Neutrophil (primary cell): ENCODE measurements around the gene EPS8.

Experiments
- H3K27ac ChIP-seq: fragments of 200-600 bp; sonication (generic); 2 replicates; pipeline ENCODE4 v1.5.1; 2016; ENCODE audit warnings: mild to moderate bottlenecking, moderate library complexity
- H3K27me3 ChIP-seq: fragments of 200-600 bp; sonication (generic); 2 replicates; pipeline ENCODE4 v1.6.0; 2016; ENCODE audit warnings: mild to moderate bottlenecking
- H3K36me3 ChIP-seq: fragments of 200-600 bp; sonication (generic); 2 replicates; pipeline ENCODE4 v1.5.1; 2017
- H3K4me1 ChIP-seq, 2 experiments: fragments of 200-600 bp in 1 of 2; sonication (generic) in 1 of 2; 1 replicate in 1 of 2; 2 replicates in 1 of 2; pipeline versions ENCODE4 v1.5.1 to v1.6.1; 2013 to 2016; ENCODE audit warnings: low read depth in 1 of 2, low read length in 1 of 2, mild to moderate bottlenecking in 1 of 2, moderate library complexity in 1 of 2; ENCODE audit not compliant: control insufficient read depth in 1 of 2, insufficient read depth in 1 of 2
- H3K4me3 ChIP-seq, 2 experiments: fragments of 200-600 bp in 1 of 2; sonication (generic) in 1 of 2; 1 replicate in 1 of 2; 2 replicates in 1 of 2; pipeline ENCODE4 v1.5.1; 2013 to 2016; ENCODE audit warnings: low read depth in 1 of 2, low read length in 1 of 2, mild to moderate bottlenecking in 1 of 2, moderate library complexity in 1 of 2
- H3K9me3 ChIP-seq: fragments of 200-600 bp; sonication (generic); 2 replicates; pipeline ENCODE4 v1.5.1; 2016
- TF ChIP-seq, protein P1 (sequence below): fragments of 200-600 bp; sonication (generic); IDR thresholded peaks from 2 replicates; pipeline ENCODE4 v1.5.1; 2016; ENCODE audit warnings: antibody characterized with exemption

EPS8 gene

DNA sequence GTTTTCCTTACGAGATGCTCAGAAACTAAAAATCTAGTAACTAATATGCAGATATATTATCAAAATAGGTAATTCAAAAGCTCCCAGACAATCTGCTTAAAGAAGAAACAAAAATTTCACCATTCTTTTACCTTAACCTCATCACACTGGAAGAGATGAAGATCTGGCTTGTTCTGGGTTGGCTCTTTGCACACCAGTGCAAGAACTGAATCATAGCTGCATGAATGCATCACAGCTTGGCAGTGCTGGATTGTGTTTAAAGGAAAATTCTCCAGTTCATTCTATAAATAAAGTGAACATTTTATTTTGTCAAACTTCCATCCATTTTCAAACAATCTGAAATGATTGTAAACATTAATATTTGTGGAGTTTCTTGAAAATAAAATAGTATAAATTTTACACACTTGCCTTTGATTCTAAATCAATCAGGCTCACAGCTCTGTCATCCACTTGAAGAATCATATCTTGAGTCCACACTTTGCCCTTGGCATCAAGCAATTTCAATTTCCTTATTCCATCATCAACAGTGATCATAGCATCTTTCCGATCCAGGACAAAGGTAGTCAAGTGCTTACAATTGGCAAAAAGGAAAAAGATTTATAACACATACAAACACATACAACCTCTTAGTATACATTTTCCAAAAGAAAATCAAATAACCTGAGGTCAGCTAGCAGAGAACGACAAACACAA lies 119.8 kb downstream of the EPS8 start:
- no peaks in the 10 kb centered on the region for H3K27me3 ChIP-seq
- H3K4me3 ChIP-seq = no peak overlapping the region
- TF ChIP-seq, protein P1, sequence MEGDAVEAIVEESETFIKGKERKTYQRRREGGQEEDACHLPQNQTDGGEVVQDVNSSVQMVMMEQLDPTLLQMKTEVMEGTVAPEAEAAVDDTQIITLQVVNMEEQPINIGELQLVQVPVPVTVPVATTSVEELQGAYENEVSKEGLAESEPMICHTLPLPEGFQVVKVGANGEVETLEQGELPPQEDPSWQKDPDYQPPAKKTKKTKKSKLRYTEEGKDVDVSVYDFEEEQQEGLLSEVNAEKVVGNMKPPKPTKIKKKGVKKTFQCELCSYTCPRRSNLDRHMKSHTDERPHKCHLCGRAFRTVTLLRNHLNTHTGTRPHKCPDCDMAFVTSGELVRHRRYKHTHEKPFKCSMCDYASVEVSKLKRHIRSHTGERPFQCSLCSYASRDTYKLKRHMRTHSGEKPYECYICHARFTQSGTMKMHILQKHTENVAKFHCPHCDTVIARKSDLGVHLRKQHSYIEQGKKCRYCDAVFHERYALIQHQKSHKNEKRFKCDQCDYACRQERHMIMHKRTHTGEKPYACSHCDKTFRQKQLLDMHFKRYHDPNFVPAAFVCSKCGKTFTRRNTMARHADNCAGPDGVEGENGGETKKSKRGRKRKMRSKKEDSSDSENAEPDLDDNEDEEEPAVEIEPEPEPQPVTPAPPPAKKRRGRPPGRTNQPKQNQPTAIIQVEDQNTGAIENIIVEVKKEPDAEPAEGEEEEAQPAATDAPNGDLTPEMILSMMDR = no peak
- H3K9me3 ChIP-seq = no peaks in the 10 kb centered on the region
- no peak overlapping the region for H3K27ac ChIP-seq
- H3K4me1 ChIP-seq = no peaks in the 10 kb centered on the region
- H3K36me3 ChIP-seq = no peaks in the 10 kb centered on the region

GRCh38 chr12:15664491-15664890 lies 124.7 kb downstream of the EPS8 start:
- no peaks in the 10 kb centered on the region for H3K27me3 ChIP-seq
- H3K4me1 ChIP-seq = no peaks in the 10 kb centered on the region
- no peak overlapping the region for H3K4me3 ChIP-seq
- H3K36me3 ChIP-seq = no peaks in the 10 kb centered on the region
- H3K9me3 ChIP-seq = no peaks in the 10 kb centered on the region
- TF ChIP-seq, protein P1 = no peak
- H3K27ac ChIP-seq = no peak overlapping the region

DNA sequence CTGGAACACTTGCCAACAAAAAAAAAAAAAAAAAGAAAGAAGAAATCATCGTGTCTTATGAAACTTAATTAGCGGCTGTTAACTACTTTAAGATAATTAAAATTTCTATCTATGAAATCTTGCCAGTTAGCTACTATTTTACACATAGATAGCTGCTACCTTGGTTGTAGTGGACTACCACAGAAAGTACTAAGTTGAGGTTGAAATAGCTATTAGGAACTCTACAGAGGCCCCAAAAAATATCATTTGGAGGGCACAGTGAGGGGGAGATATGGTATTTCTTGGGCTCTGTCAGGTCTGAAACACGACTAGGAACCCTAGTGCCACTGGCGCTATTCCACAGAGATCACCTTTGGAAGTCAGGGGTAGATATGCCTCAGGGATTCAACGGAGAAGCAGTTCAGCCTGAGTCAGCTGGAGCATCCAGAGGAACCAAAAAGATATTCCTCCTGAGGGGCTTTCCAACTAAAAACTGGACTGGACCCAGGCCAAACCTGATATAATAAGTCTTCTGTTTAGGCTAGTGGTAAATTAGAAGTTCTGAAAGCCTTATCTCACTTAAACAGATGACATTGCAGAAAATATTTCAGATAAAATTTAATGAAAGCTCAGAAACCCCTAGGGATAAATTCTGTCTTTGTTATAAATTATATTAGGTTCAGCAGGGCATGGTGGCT lies 126.1 kb downstream of the EPS8 start:
- no peak overlapping the region for H3K4me3 ChIP-seq
- no peaks in the 10 kb centered on the region for H3K9me3 ChIP-seq
- H3K27me3 ChIP-seq = no peaks in the 10 kb centered on the region
- no peaks in the 10 kb centered on the region for H3K36me3 ChIP-seq
- no peak overlapping the region for H3K27ac ChIP-seq
- H3K4me1 ChIP-seq = no peaks in the 10 kb centered on the region
- TF ChIP-seq, protein P1 = no peak

DNA sequence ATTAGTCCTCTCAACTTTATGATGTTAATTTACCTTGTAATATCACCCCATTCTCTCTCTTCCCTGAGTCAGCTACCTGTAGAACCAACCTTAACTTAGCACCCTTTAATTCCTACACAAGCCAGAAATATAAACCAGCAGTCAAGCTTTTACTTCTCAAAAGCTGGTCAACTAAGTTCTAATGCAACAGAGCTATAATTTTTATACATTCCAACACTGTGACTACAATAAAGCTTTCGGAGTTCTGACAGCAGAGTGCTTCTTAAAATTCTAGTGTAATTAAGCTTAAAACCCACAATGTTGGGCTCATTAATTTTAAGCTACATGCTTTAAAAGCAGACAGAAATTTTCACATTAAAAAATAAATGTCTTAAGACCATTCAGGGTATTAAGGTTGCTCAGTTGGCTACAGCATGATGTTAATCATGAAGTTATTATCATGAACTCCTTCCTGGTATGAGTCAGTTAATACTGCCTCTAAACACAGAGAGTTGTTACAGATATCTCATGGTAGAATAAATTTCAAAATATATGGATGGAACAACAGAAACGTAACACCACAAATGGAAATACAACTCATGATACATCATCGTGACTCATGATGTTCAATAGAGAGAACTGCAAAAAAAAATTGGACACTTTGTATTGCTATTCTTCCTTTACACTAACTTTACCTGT lies 126.7 kb downstream of the EPS8 start:
- no peaks in the 10 kb centered on the region for H3K36me3 ChIP-seq
- H3K27me3 ChIP-seq = no peaks in the 10 kb centered on the region
- H3K4me3 ChIP-seq = no peak overlapping the region
- TF ChIP-seq, protein P1 = no peak
- no peaks in the 10 kb centered on the region for H3K9me3 ChIP-seq
- no peaks in the 10 kb centered on the region for H3K4me1 ChIP-seq
- no peak overlapping the region for H3K27ac ChIP-seq

DNA sequence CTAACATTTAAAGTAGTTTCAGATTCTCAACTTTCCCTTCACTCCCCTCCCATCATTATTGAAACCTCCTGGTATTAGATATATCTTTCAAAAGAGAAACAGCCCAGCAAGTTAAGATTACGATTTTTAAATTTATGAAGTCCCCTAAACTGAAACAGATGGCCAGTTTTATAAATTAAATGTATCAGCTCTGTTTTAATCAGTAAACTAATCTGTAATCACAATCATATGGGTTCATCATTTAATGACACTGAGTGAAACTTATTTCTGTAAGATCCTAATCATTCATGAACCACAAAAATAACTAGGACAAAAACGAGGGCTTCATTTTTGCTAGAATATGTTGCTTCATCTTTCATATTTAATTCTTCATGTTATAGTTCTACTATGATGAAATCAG lies 137.8 kb downstream of the EPS8 start:
- no peaks in the 10 kb centered on the region for H3K9me3 ChIP-seq
- TF ChIP-seq, protein P1 = no peak
- H3K4me1 ChIP-seq = no peaks in the 10 kb centered on the region
- H3K36me3 ChIP-seq = no peaks in the 10 kb centered on the region
- no peak overlapping the region for H3K27ac ChIP-seq
- no peak overlapping the region for H3K4me3 ChIP-seq
- no peaks in the 10 kb centered on the region for H3K27me3 ChIP-seq
